ENCODE data around the gene PRAMEF17. TPM values are rescaled to one million over a fixed set of nuclear protein-coding genes. Genes with fewer than 3 reads are reported as not detected.
"Not testable (repeated sequence)": the region's sequence is repeated elsewhere in the genome, so short reads cannot be mapped to it uniquely, and the experiment has no call there.

PRAMEF17 gene
- total RNA-seq, 1 donor from 2014 or later = not detected

- peak; percentile 68 for TF ChIP-seq CTCF (IDR thresholded peaks at IDR 0.05)
- H2AFZ ChIP-seq (replicated peaks); H3K9me3 Mint-ChIP-seq; H3K27ac Mint-ChIP-seq; H3K9me3 ChIP-seq (ENCODE audit: low read depth); H3K79me2 ChIP-seq (ENCODE audit: low read depth); H3K4me1 ChIP-seq; H3K36me3 ChIP-seq; H3K27ac ChIP-seq; H3F3A ChIP-seq (ENCODE audit: low read depth); H3K4me1 Mint-ChIP-seq; H3K4me2 ChIP-seq; H3K4me3 ChIP-seq; H3K9ac ChIP-seq; H3K36me3 Mint-ChIP-seq; H4K20me1 ChIP-seq (ENCODE audit: low read depth); H3K27me3 Mint-ChIP-seq (ENCODE audit: insufficient read depth, low read depth); H3K27me3 ChIP-seq; H3K4me3 Mint-ChIP-seq: not testable (repeated sequence)
- peak; percentile 75 for DNase-seq (ENCODE audit: low spot score)
Observed at GRCh38 chr1:13356774-13357173, 32.7 kb upstream of the PRAMEF17 start.

GRCh38 chr1:13362364-13362763, 27.1 kb upstream of the PRAMEF17 start:
- not testable (repeated sequence) for H3K9ac ChIP-seq; DNase-seq (ENCODE audit: low spot score); H3K4me3 ChIP-seq; H3K4me1 ChIP-seq; H3K4me1 Mint-ChIP-seq; H3K9me3 ChIP-seq (ENCODE audit: low read depth); H4K20me1 ChIP-seq (ENCODE audit: low read depth); H3F3A ChIP-seq (ENCODE audit: low read depth); H3K4me3 Mint-ChIP-seq; H2AFZ ChIP-seq (replicated peaks); H3K27me3 ChIP-seq; H3K79me2 ChIP-seq (ENCODE audit: low read depth); H3K27me3 Mint-ChIP-seq (ENCODE audit: insufficient read depth, low read depth); H3K36me3 Mint-ChIP-seq; H3K27ac Mint-ChIP-seq; H3K9me3 Mint-ChIP-seq; H3K27ac ChIP-seq; H3K36me3 ChIP-seq; H3K4me2 ChIP-seq

- H3K4me1 Mint-ChIP-seq; H3K4me3 ChIP-seq; H3K9ac ChIP-seq; H3K36me3 Mint-ChIP-seq; H3K36me3 ChIP-seq; H3K27ac Mint-ChIP-seq; H3K4me3 Mint-ChIP-seq; H3K4me2 ChIP-seq; H3K27me3 Mint-ChIP-seq (ENCODE audit: insufficient read depth, low read depth); H2AFZ ChIP-seq (replicated peaks); H4K20me1 ChIP-seq (ENCODE audit: low read depth); H3K27ac ChIP-seq; H3K27me3 ChIP-seq; H3K4me1 ChIP-seq; DNase-seq (ENCODE audit: low spot score); H3K9me3 Mint-ChIP-seq; H3K79me2 ChIP-seq (ENCODE audit: low read depth); H3K9me3 ChIP-seq (ENCODE audit: low read depth); H3F3A ChIP-seq (ENCODE audit: low read depth): not testable (repeated sequence)
Observed at GRCh38 chr1:13364928-13365327, 24.5 kb upstream of the PRAMEF17 start.

- not testable (repeated sequence) for H3K36me3 Mint-ChIP-seq, H3K4me1 Mint-ChIP-seq
Observed at GRCh38 chr1:13366536-13366935, 22.9 kb upstream of the PRAMEF17 start.

GRCh38 chr1:13368544-13368943, 20.9 kb upstream of the PRAMEF17 start:
- not testable (repeated sequence) for H3K4me3 ChIP-seq; H3K4me1 Mint-ChIP-seq; H3K9me3 Mint-ChIP-seq; H3K4me1 ChIP-seq; H2AFZ ChIP-seq (replicated peaks); H3K9me3 ChIP-seq (ENCODE audit: low read depth); H3K36me3 ChIP-seq; H3K4me2 ChIP-seq; H3K27me3 ChIP-seq; H4K20me1 ChIP-seq (ENCODE audit: low read depth); H3K4me3 Mint-ChIP-seq; H3K79me2 ChIP-seq (ENCODE audit: low read depth); H3K36me3 Mint-ChIP-seq; H3K27ac Mint-ChIP-seq; H3K9ac ChIP-seq; H3F3A ChIP-seq (ENCODE audit: low read depth); H3K27ac ChIP-seq; H3K27me3 Mint-ChIP-seq (ENCODE audit: insufficient read depth, low read depth); DNase-seq (ENCODE audit: low spot score)

More at GRCh38 chr1:13366536-13366935, 22.9 kb upstream of the PRAMEF17 start:
- H3K27ac ChIP-seq; H3K4me1 ChIP-seq; DNase-seq (ENCODE audit: low spot score); H3K4me3 Mint-ChIP-seq; H2AFZ ChIP-seq (replicated peaks); H3K27me3 ChIP-seq; H3K9ac ChIP-seq; H3K4me2 ChIP-seq; H4K20me1 ChIP-seq (ENCODE audit: low read depth); H3K4me3 ChIP-seq; H3K9me3 Mint-ChIP-seq; H3K27me3 Mint-ChIP-seq (ENCODE audit: insufficient read depth, low read depth); H3K36me3 ChIP-seq; H3F3A ChIP-seq (ENCODE audit: low read depth); H3K79me2 ChIP-seq (ENCODE audit: low read depth); H3K9me3 ChIP-seq (ENCODE audit: low read depth); H3K27ac Mint-ChIP-seq: not testable (repeated sequence)

- H3K4me1 ChIP-seq; H3K27me3 ChIP-seq; H3K4me3 ChIP-seq; H3K9ac ChIP-seq; H3K36me3 ChIP-seq; H4K20me1 ChIP-seq (ENCODE audit: low read depth); H3F3A ChIP-seq (ENCODE audit: low read depth); H3K27me3 Mint-ChIP-seq (ENCODE audit: insufficient read depth, low read depth); H3K36me3 Mint-ChIP-seq; H3K27ac Mint-ChIP-seq; H3K27ac ChIP-seq; DNase-seq (ENCODE audit: low spot score); H2AFZ ChIP-seq (replicated peaks); H3K4me2 ChIP-seq; H3K79me2 ChIP-seq (ENCODE audit: low read depth); H3K4me3 Mint-ChIP-seq; H3K4me1 Mint-ChIP-seq; H3K9me3 ChIP-seq (ENCODE audit: low read depth): not testable (repeated sequence)
- H3K9me3 Mint-ChIP-seq = peaks cover 14% of the 10 kb centered on the region
Observed at GRCh38 chr1:13378983-13379382, 10.4 kb upstream of the PRAMEF17 start.

GRCh38 chr1:13380380-13380779, 9.1 kb upstream of the PRAMEF17 start:
- not testable (repeated sequence) for H3K36me3 Mint-ChIP-seq; H4K20me1 ChIP-seq (ENCODE audit: low read depth); H3K27me3 Mint-ChIP-seq (ENCODE audit: insufficient read depth, low read depth); H3K36me3 ChIP-seq; H3K27me3 ChIP-seq; H3K79me2 ChIP-seq (ENCODE audit: low read depth); H3F3A ChIP-seq (ENCODE audit: low read depth); H2AFZ ChIP-seq (replicated peaks); H3K27ac ChIP-seq; H3K27ac Mint-ChIP-seq; H3K4me1 Mint-ChIP-seq; H3K4me3 Mint-ChIP-seq; DNase-seq (ENCODE audit: low spot score); H3K4me1 ChIP-seq; H3K4me3 ChIP-seq; H3K9ac ChIP-seq; H3K9me3 ChIP-seq (ENCODE audit: low read depth); H3K4me2 ChIP-seq
- H3K9me3 Mint-ChIP-seq = peaks cover 12% of the 10 kb centered on the region

GRCh38 chr1:13393004-13393403, 3.6 kb downstream of the PRAMEF17 start:
- H3K27me3 Mint-ChIP-seq (ENCODE audit: insufficient read depth, low read depth); H3K4me3 ChIP-seq; H3K9ac ChIP-seq; H3K27me3 ChIP-seq; DNase-seq (ENCODE audit: low spot score); H3K27ac ChIP-seq; H3F3A ChIP-seq (ENCODE audit: low read depth); H3K9me3 Mint-ChIP-seq; H3K27ac Mint-ChIP-seq; H4K20me1 ChIP-seq (ENCODE audit: low read depth); H3K4me1 ChIP-seq; H3K36me3 ChIP-seq; H3K4me1 Mint-ChIP-seq; H3K4me3 Mint-ChIP-seq; H3K79me2 ChIP-seq (ENCODE audit: low read depth); H2AFZ ChIP-seq (replicated peaks); H3K36me3 Mint-ChIP-seq; H3K4me2 ChIP-seq: not testable (repeated sequence)
- peaks cover 11% of the 10 kb centered on the region for H3K9me3 ChIP-seq (ENCODE audit: low read depth)
